Vagina (tissue), 2 donors: ENCODE measurements around the gene TBCA. TPM values are rescaled to one million over a fixed set of nuclear protein-coding genes. Genes with fewer than 3 reads are reported as not detected.

ENCODE experiments used
- DNase-seq, 2 donors: peaks; one replicate each; pipeline ENCODE4 v3.0.0-alpha.2; 2017; ENCODE audit errors: extremely low spot score in 2 of 2
- H3K27ac ChIP-seq: fragments of 200-600 bp; sonication (generic); one replicate; pipeline ENCODE4 v1.5.1; 2019
- H3K27me3 ChIP-seq: fragments of 200-600 bp; sonication (generic); one replicate; pipeline ENCODE4 v1.5.1; 2019
- H3K36me3 ChIP-seq, 2 donors: fragments of 200-600 bp; sonication (generic); one replicate each; pipeline ENCODE4 v1.5.1; 2017 to 2019
- H3K4me1 ChIP-seq: fragments of 200-600 bp; sonication (generic); one replicate; pipeline ENCODE4 v1.5.1; 2019
- H3K4me3 ChIP-seq, 2 donors: fragments of 200-600 bp; sonication (generic); 1 replicate in 1 of 2; 2 replicates in 1 of 2; pipeline ENCODE4 v1.5.1; 2016 to 2019
- H3K9me3 ChIP-seq: fragments of 200-600 bp; sonication (generic); one replicate; pipeline ENCODE4 v1.5.1; 2019
- POLR2A ChIP-seq, 2 donors: fragments of 450-650 bp; IDR thresholded peaks; one replicate each; pipeline ENCODE4 v1.6.1; 2017; ENCODE audit warnings: antibody characterized with exemption in 2 of 2, mild to moderate bottlenecking in 2 of 2, moderate library complexity in 2 of 2
- POLR2AphosphoS5 ChIP-seq, 2 donors: sonication (generic); formaldehyde crosslinking; IDR thresholded peaks; one replicate each; pipeline ENCODE4 v1.9.0; 2017; ENCODE audit warnings: antibody characterized with exemption in 2 of 2, mild to moderate bottlenecking in 2 of 2, low read depth in 1 of 2; ENCODE audit not compliant: insufficient read depth in 1 of 2
- intact Hi-C: fragments of 100-400 bp; cut with DNase I; formaldehyde crosslinking; loops from one replicate; pipeline ENCODE4 v1.15.1; 2023
- total RNA-seq: library from RNA; depleted of rRNA; stranded (reverse); fragments of >200 nt; gene quantifications from one replicate; pipeline ENCODE4 v1.2.3, GENCODE V29; 2016
- TF ChIP-seq, protein P1 (sequence below), 3 experiments: fragments of 450-650 bp in 2 of 3; fragments of 200-600 bp in 1 of 3; sonication (generic) in 1 of 3; IDR thresholded peaks; one replicate each; pipeline ENCODE4 v1.5.1; 2017 to 2019; ENCODE audit warnings: antibody characterized with exemption in 3 of 3, mild to moderate bottlenecking in 2 of 3, moderate library complexity in 2 of 3

TBCA gene
- total RNA-seq, 1 donor from 2014 or later = 142 TPM

DNA sequence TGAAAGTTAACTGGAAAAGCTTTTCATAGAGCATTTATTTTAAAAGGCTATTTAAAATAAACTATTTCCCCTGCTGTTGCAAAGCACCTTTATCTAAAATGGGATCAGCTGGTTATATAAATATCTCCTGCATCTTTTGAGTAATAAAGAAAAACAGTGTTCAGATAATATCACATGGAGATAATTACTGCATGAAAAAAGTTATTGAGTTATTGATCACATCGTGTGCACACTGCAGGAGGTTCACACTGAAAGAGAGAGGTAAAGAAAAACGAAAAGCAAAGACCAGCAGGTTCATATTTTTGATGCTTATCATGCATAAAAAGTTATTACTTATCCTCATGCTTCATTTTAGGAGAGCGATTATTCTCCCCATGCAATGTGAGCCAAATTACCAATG is 82.2 kb downstream of the TBCA start:
- no peaks in the 10 kb centered on the region for H3K4me1 ChIP-seq
- no peak for DNase-seq
- peaks cover 0 to 15% of the 10 kb centered on the region in 2 donors for H3K36me3 ChIP-seq
- no peak overlapping the region for H3K4me3 ChIP-seq
- intact Hi-C loops = no loop called here
- H3K27me3 ChIP-seq = no peaks in the 10 kb centered on the region
- H3K9me3 ChIP-seq = no peaks in the 10 kb centered on the region
- TF ChIP-seq, protein P1, sequence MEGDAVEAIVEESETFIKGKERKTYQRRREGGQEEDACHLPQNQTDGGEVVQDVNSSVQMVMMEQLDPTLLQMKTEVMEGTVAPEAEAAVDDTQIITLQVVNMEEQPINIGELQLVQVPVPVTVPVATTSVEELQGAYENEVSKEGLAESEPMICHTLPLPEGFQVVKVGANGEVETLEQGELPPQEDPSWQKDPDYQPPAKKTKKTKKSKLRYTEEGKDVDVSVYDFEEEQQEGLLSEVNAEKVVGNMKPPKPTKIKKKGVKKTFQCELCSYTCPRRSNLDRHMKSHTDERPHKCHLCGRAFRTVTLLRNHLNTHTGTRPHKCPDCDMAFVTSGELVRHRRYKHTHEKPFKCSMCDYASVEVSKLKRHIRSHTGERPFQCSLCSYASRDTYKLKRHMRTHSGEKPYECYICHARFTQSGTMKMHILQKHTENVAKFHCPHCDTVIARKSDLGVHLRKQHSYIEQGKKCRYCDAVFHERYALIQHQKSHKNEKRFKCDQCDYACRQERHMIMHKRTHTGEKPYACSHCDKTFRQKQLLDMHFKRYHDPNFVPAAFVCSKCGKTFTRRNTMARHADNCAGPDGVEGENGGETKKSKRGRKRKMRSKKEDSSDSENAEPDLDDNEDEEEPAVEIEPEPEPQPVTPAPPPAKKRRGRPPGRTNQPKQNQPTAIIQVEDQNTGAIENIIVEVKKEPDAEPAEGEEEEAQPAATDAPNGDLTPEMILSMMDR (IDR thresholded peaks at IDR 0.05) = no peak
- TF ChIP-seq POLR2AphosphoS5 (IDR thresholded peaks at IDR 0.05; ENCODE audit: insufficient read depth in 1 of 2, low read depth in 1 of 2) (no peak), POLR2A (IDR thresholded peaks at IDR 0.05) (no peak)
- H3K27ac ChIP-seq = no peak overlapping the region

DNA sequence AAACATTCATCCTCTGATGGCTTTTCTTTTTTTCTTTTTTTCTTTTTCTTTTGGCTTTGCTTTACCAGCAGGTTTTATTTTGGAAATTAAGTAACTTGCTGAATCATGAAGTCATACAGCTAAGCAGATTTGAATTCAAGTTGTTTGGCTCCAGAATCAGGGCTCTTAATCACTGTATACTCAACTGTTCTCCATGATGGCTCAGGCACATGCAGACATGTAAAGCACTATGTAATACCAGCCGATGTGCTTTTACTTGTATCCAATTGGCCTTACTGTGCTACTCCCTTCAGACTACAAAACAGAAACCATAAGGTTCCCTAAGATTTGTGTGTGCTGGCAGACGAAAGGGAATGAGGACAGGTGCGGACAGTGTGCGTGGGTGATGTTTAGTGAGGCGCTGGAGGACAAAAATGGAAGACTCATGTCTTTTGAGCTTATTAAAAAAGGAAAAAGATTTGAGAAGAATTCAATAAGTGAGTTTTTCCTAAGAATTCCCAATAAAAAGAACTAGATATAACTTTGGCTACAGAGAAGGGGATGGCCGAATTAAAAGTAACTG is 92.9 kb downstream of the TBCA start:
- Histone ChIP-seq H3K36me3 (peaks cover 0 to 6% of the 10 kb centered on the region in 2 donors), H3K27ac (no peak overlapping the region), H3K4me1 (no peaks in the 10 kb centered on the region), H3K9me3 (no peaks in the 10 kb centered on the region), H3K27me3 (no peaks in the 10 kb centered on the region), H3K4me3 (no peak overlapping the region)
- TF ChIP-seq POLR2A (IDR thresholded peaks at IDR 0.05) (no peak), POLR2AphosphoS5 (IDR thresholded peaks at IDR 0.05; ENCODE audit: insufficient read depth in 1 of 2, low read depth in 1 of 2) (no peak)
- TF ChIP-seq, protein P1 (IDR thresholded peaks at IDR 0.05) = no peak
- DNase-seq = no peak
- intact Hi-C loops = no loop called here

GRCh38 chr5:77670526-77670925 is 105.6 kb downstream of the TBCA start:
- no peak overlapping the region for H3K27ac ChIP-seq
- H3K4me1 ChIP-seq = no peaks in the 10 kb centered on the region
- DNase-seq = no peak
- no peaks in the 10 kb centered on the region for H3K9me3 ChIP-seq
- H3K27me3 ChIP-seq = no peaks in the 10 kb centered on the region
- no peaks in the 10 kb centered on the region for H3K36me3 ChIP-seq
- no peak overlapping the region for H3K4me3 ChIP-seq
- intact Hi-C loops = no loop called here
- no peak for TF ChIP-seq POLR2A (IDR thresholded peaks at IDR 0.05)
- no peak for TF ChIP-seq POLR2AphosphoS5 (IDR thresholded peaks at IDR 0.05; ENCODE audit: insufficient read depth in 1 of 2, low read depth in 1 of 2)
- TF ChIP-seq, protein P1 (IDR thresholded peaks at IDR 0.05) = no peak

- Histone ChIP-seq H3K36me3 (no peaks in the 10 kb centered on the region), H3K4me3 (no peak overlapping the region), H3K4me1 (no peaks in the 10 kb centered on the region), H3K27me3 (no peaks in the 10 kb centered on the region), H3K27ac (no peak overlapping the region), H3K9me3 (no peaks in the 10 kb centered on the region)
- DNase-seq = no peak
- intact Hi-C loops = no loop called here
- TF ChIP-seq POLR2A (IDR thresholded peaks at IDR 0.05) = no peak
- no peak for TF ChIP-seq POLR2AphosphoS5 (IDR thresholded peaks at IDR 0.05; ENCODE audit: insufficient read depth in 1 of 2, low read depth in 1 of 2)
- TF ChIP-seq, protein P1 (IDR thresholded peaks at IDR 0.05) = no peak
These were observed 106.5 kb downstream of the TBCA start for GRCh38 chr5:77669677-77670076.

DNA sequence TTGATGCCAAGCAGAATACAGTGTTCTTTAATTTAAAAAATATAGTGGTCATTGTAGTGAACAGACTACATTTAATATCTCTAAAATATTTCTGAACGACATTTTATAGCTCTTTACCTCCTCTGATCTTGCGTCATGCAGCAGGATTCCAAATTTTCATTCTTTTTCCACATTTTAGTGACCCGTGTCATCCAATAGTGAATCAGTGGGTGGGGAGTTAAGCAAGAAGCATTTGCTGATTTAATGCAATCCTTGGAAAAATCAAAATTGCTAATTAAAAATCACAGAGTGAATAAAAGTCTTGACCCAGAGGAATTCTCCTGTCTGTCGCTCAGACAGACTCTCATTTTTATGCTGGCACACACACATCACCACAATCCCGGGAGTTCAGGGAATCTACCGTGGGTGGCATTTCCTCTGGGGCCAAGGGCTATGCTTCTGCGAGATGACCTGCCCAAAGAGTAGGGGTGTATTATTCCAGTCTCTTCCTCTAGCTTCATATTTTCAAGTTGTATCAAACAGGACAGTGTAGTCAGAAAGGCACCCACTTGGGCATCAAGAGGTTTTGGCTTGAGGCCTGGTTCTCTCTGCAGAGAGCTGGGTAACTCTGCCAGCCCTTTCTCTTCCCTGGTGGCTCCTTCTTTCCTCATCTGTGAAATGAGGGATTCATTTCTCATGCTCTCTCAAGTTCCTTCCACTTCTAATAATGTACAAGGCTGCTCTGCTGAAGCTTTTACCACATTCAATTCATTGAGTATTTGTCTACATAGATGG is 112.9 kb downstream of the TBCA start:
- Histone ChIP-seq H3K4me1 (no peaks in the 10 kb centered on the region), H3K4me3 (no peak overlapping the region), H3K27me3 (no peaks in the 10 kb centered on the region), H3K9me3 (no peaks in the 10 kb centered on the region), H3K36me3 (no peaks in the 10 kb centered on the region), H3K27ac (no peak overlapping the region)
- intact Hi-C loops = no loop called here
- TF ChIP-seq POLR2AphosphoS5 (IDR thresholded peaks at IDR 0.05; ENCODE audit: insufficient read depth in 1 of 2, low read depth in 1 of 2) (no peak), POLR2A (IDR thresholded peaks at IDR 0.05) (no peak)
- TF ChIP-seq, protein P1 (IDR thresholded peaks at IDR 0.05) = no peak
- no peak for DNase-seq
